ENCODE measurements around the gene ENOX2. TPM values are rescaled to one million over a fixed set of nuclear protein-coding genes. Genes with fewer than 3 reads are reported as not detected.

Gene ENOX2
- total RNA-seq, 1 donor from 2014 or later = 16.2 TPM

GRCh38 chrX:130704053-130705038 is 198.7 kb downstream of the ENOX2 start:
- Mint-ChIP-seq H3K36me3 (ENCODE audit: low read depth) (peaks cover 9% of the 10 kb centered on the region), H3K4me1 (no peaks in the 10 kb centered on the region), H3K4me3 (no peak overlapping the region), H3K9me3 (no peaks in the 10 kb centered on the region), H3K27me3 (no peaks in the 10 kb centered on the region), H3K27ac (no peak overlapping the region)
- ChIA-PET POLR2A (no interaction called here), CTCF (no interaction called here)
- intact Hi-C loops (cut with micrococcal nuclease) = no loop called here
- no peak for TF ChIP-seq CTCF (IDR thresholded peaks at IDR 0.05)
- no peak for DNase-seq
- ATAC-seq (ENCODE audit: low read depth) = no peak

- no peak for TF ChIP-seq CTCF (IDR thresholded peaks at IDR 0.05)
- DNase-seq (no peak), ATAC-seq (ENCODE audit: low read depth) (no peak)
- Mint-ChIP-seq H3K4me3 (no peak overlapping the region), H3K27ac (no peak overlapping the region), H3K9me3 (no peaks in the 10 kb centered on the region), H3K36me3 (ENCODE audit: low read depth) (peaks cover 14% of the 10 kb centered on the region), H3K27me3 (no peaks in the 10 kb centered on the region), H3K4me1 (no peaks in the 10 kb centered on the region)
- POLR2A ChIA-PET = no interaction called here
- intact Hi-C loops (cut with micrococcal nuclease) = no loop called here
- CTCF ChIA-PET = no interaction called here
Measured at GRCh38 chrX:130702867-130703707, 199.9 kb downstream of the ENOX2 start.

GRCh38 chrX:130700629-130701028 is 202.4 kb downstream of the ENOX2 start:
- Mint-ChIP-seq H3K36me3 (ENCODE audit: low read depth) (peaks cover 14% of the 10 kb centered on the region), H3K4me1 (peaks cover 14% of the 10 kb centered on the region), H3K9me3 (no peaks in the 10 kb centered on the region), H3K27ac (no peak overlapping the region), H3K27me3 (no peaks in the 10 kb centered on the region), H3K4me3 (no peak overlapping the region)
- intact Hi-C loops (cut with micrococcal nuclease) = no loop called here
- POLR2A ChIA-PET = no interaction called here
- TF ChIP-seq CTCF (IDR thresholded peaks at IDR 0.05) = no peak
- no peak for ATAC-seq (ENCODE audit: low read depth)
- CTCF ChIA-PET = no interaction called here
- DNase-seq = no peak

GRCh38 chrX:130699618-130700017 is 203.4 kb downstream of the ENOX2 start:
- intact Hi-C loops (cut with micrococcal nuclease) = no loop called here

More at GRCh38 chrX:130699618-130700017, 203.4 kb downstream of the ENOX2 start:
- no peak overlapping the region for H3K4me3 Mint-ChIP-seq
- ATAC-seq (ENCODE audit: low read depth) (no peak), DNase-seq (no peak)
- H3K36me3 Mint-ChIP-seq (ENCODE audit: low read depth) = peaks cover 14% of the 10 kb centered on the region
- H3K27me3 Mint-ChIP-seq = no peaks in the 10 kb centered on the region
- no peak overlapping the region for H3K27ac Mint-ChIP-seq
- no peaks in the 10 kb centered on the region for H3K9me3 Mint-ChIP-seq
- peaks cover 14% of the 10 kb centered on the region for H3K4me1 Mint-ChIP-seq
- no peak for TF ChIP-seq CTCF (IDR thresholded peaks at IDR 0.05)
- POLR2A ChIA-PET = no interaction called here
- CTCF ChIA-PET = no interaction called here
